ENCODE measurements around the gene MOB3B. TPM values are rescaled to one million over a fixed set of nuclear protein-coding genes. Genes with fewer than 3 reads are reported as not detected.

MOB3B gene
- total RNA-seq, 3 donors from 2014 or later (not counting 1 experiment from before 2014, with no cell fraction given) = 0.23 to 0.30 (median 0.28) TPM

- no peak overlapping the region for H3K27ac Mint-ChIP-seq
- H3K27me3 ChIP-seq (ENCODE audit: control insufficient read depth, insufficient read depth, low read length) = no peaks in the 10 kb centered on the region
- no peaks in the 10 kb centered on the region for H3K9me3 ChIP-seq (ENCODE audit: control insufficient read depth, insufficient read depth, low read length)
- no CpG with 5 or more reads among the region's 1 CpG for WGBS (ENCODE audit: insufficient coverage)
- H3K27ac ChIP-seq (ENCODE audit: low read length) = no peak overlapping the region
- no peaks in the 10 kb centered on the region for H3K4me1 Mint-ChIP-seq
- H3K27me3 Mint-ChIP-seq (ENCODE audit: low read depth in 2 of 2) = no peaks in the 10 kb centered on the region
- intact Hi-C loops (cut with micrococcal nuclease) = no loop called here
- H3K4me3 Mint-ChIP-seq = no peak overlapping the region
- no peak for ATAC-seq
- peaks cover 13% of the 10 kb centered on the region for H3K36me3 Mint-ChIP-seq
- H3K36me3 ChIP-seq (ENCODE audit: control insufficient read depth, insufficient read depth, low read length) = no peaks in the 10 kb centered on the region
- no peak for DNase-seq
- no peak for TF ChIP-seq CTCF (IDR thresholded peaks at IDR 0.05)
- H3K4me1 ChIP-seq (ENCODE audit: control insufficient read depth, insufficient read depth, low read length) = no peaks in the 10 kb centered on the region
- no peak overlapping the region for H3K4me3 ChIP-seq (ENCODE audit: low read length)
- peaks cover 5 to 7% of the 10 kb centered on the region in 2 donors for H3K9me3 Mint-ChIP-seq
Measured at GRCh38 chr9:27478322-27478721, 51.3 kb downstream of the MOB3B start.

GRCh38 chr9:27476870-27477515 is 52.6 kb downstream of the MOB3B start:
- Histone ChIP-seq H3K36me3 (ENCODE audit: control insufficient read depth, insufficient read depth, low read length) (no peaks in the 10 kb centered on the region), H3K4me3 (ENCODE audit: low read length) (no peak overlapping the region), H3K27me3 (ENCODE audit: control insufficient read depth, insufficient read depth, low read length) (no peaks in the 10 kb centered on the region), H3K27ac (ENCODE audit: low read length) (no peak overlapping the region), H3K4me1 (ENCODE audit: control insufficient read depth, insufficient read depth, low read length) (no peaks in the 10 kb centered on the region), H3K9me3 (ENCODE audit: control insufficient read depth, insufficient read depth, low read length) (no peaks in the 10 kb centered on the region)
- intact Hi-C loops (cut with micrococcal nuclease) = no loop called here
- TF ChIP-seq CTCF (IDR thresholded peaks at IDR 0.05) = no peak
- no peak overlapping the region for H3K4me3 Mint-ChIP-seq
- H3K27ac Mint-ChIP-seq = no peak overlapping the region
- DNase-seq (no peak), ATAC-seq (no peak)
- H3K36me3 Mint-ChIP-seq = peaks cover 13% of the 10 kb centered on the region
- H3K27me3 Mint-ChIP-seq (ENCODE audit: low read depth in 2 of 2) = no peaks in the 10 kb centered on the region
- 89% methylated on average over 5 of the region's 6 CpGs for WGBS (ENCODE audit: insufficient coverage)
- peaks cover 5 to 7% of the 10 kb centered on the region in 2 donors for H3K9me3 Mint-ChIP-seq
- no peaks in the 10 kb centered on the region for H3K4me1 Mint-ChIP-seq

- ATAC-seq (no peak), DNase-seq (no peak)
- Mint-ChIP-seq H3K9me3 (peaks cover 5 to 7% of the 10 kb centered on the region in 2 donors), H3K4me3 (no peak overlapping the region), H3K36me3 (peaks cover 13% of the 10 kb centered on the region), H3K4me1 (no peaks in the 10 kb centered on the region), H3K27me3 (ENCODE audit: low read depth in 2 of 2) (no peaks in the 10 kb centered on the region), H3K27ac (no peak overlapping the region)
- H3K4me3 ChIP-seq (ENCODE audit: low read length) = no peak overlapping the region
- H3K27me3 ChIP-seq (ENCODE audit: control insufficient read depth, insufficient read depth, low read length) = no peaks in the 10 kb centered on the region
- no peak overlapping the region for H3K27ac ChIP-seq (ENCODE audit: low read length)
- H3K4me1 ChIP-seq (ENCODE audit: control insufficient read depth, insufficient read depth, low read length) = no peaks in the 10 kb centered on the region
- TF ChIP-seq CTCF (IDR thresholded peaks at IDR 0.05) = no peak
- WGBS (ENCODE audit: insufficient coverage) = 96% methylated on average over 7 of the region's 7 CpGs
- no peaks in the 10 kb centered on the region for H3K36me3 ChIP-seq (ENCODE audit: control insufficient read depth, insufficient read depth, low read length)
- intact Hi-C loops (cut with micrococcal nuclease) = no loop called here
- no peaks in the 10 kb centered on the region for H3K9me3 ChIP-seq (ENCODE audit: control insufficient read depth, insufficient read depth, low read length)
Measured at GRCh38 chr9:27475057-27475595, 54.5 kb downstream of the MOB3B start.

- no peak for TF ChIP-seq CTCF (IDR thresholded peaks at IDR 0.05)
- WGBS (ENCODE audit: insufficient coverage) = 80% methylated on average over 1 of the region's 1 CpG
- H3K9me3 Mint-ChIP-seq = peaks cover 5 to 7% of the 10 kb centered on the region in 2 donors
Measured at GRCh38 chr9:27474305-27474704, 55.3 kb downstream of the MOB3B start.

More at GRCh38 chr9:27474305-27474704, 55.3 kb downstream of the MOB3B start:
- H3K4me3 Mint-ChIP-seq = no peak overlapping the region
- H3K27ac ChIP-seq (ENCODE audit: low read length) = no peak overlapping the region
- no peaks in the 10 kb centered on the region for H3K36me3 ChIP-seq (ENCODE audit: control insufficient read depth, insufficient read depth, low read length)
- ATAC-seq (no peak), DNase-seq (no peak)
- H3K4me1 Mint-ChIP-seq = no peaks in the 10 kb centered on the region
- no peaks in the 10 kb centered on the region for H3K4me1 ChIP-seq (ENCODE audit: control insufficient read depth, insufficient read depth, low read length)
- H3K36me3 Mint-ChIP-seq = peaks cover 13% of the 10 kb centered on the region
- H3K27me3 Mint-ChIP-seq (ENCODE audit: low read depth in 2 of 2) = no peaks in the 10 kb centered on the region
- H3K4me3 ChIP-seq (ENCODE audit: low read length) = no peak overlapping the region
- intact Hi-C loops (cut with micrococcal nuclease) = no loop called here
- no peak overlapping the region for H3K27ac Mint-ChIP-seq
- H3K9me3 ChIP-seq (ENCODE audit: control insufficient read depth, insufficient read depth, low read length) = no peaks in the 10 kb centered on the region
- no peaks in the 10 kb centered on the region for H3K27me3 ChIP-seq (ENCODE audit: control insufficient read depth, insufficient read depth, low read length)

Measured in natural killer cell (primary cell).